SW480 (cell line): ENCODE measurements around the gene GJC2.
"Not testable (repeated sequence)": the region's sequence is repeated elsewhere in the genome, so short reads cannot be mapped to it uniquely, and the experiment has no call there.

Experiments
- DNase-seq: peaks from one replicate; pipeline ENCODE4 v3.0.0-alpha.2; 2016; ENCODE audit warnings: low spot score

The GJC2 gene

DNA sequence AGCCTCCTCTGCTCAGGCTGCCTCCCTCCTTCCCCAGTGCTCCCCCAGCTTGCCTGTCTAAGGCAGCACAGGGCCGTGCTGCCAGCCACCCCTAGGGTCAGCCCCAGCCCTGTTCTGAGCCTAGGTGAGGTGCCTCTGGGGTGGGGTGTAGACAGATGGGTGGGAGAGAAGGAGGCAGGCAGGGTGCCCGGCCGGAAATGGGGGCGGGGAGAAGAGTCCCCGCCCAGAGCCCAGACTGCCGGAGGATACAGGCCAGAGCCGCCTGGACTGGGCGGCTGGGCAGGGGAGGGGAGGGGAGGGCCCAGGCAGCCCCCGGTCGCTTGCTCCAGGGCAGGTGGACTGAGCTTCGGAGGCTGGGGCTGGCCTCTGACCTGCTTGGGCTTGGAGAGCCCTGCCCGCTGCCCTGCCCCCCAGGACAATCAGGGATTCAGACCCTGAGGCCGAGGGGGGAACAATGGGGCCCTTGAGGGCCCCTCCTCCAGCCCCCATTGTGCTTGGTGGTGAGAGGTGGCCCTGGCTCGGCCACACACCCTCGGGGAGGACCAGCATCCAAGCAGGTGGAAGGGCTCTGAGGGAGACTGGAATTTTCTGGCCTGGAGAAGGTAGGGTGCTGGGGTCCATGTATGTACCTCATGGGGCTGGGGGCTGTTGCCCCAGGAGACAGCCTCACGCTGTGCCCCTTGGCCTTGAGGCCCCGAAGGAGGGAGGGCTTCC, at the start of gene GJC2:
Gene GJC2 (plus strand): TSS at position 525 of the 714 bp plus-strand sequence. CDS start 7,829 bp downstream, outside the sequence.
- no peak for DNase-seq

DNA sequence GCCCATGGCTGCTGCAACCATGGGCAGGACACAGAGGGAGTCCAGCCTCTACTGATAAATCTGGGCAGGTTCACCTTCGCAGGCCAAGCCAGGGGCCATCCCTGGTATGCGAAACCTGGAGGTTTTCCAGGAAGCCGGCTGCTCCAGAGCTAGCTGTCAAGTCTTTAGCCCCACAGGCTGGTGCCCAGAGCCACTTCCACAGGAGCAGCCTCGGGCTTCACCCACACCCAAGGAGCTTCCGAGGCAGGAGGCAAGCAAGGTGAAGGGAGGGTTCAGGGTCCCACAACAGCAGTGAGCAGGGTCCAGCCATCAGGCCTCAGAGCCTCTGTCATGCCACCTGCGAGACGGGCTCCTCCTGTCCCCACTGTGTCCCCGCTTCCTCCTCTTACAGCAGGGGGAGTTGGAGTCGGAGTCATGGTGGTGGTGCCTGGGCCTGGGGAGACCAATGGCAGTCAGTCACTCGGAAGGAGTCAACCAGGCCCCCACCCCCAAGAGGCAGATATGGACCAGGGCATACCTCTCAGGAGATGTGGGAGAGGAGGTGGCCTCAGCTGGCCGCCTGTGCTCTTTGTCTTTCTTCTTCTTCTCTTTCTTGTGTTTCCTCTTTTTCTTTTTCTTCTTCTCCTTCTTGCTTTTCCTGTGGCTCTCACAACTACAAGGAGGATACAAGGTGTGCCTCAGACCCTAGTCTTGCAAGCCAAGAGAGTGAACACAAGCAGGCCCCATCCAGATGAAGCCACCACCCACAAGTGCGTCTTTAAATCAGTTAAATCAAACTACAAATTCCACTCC, 48.7 kb upstream of the GJC2 start:
- DNase-seq: no peak

DNA sequence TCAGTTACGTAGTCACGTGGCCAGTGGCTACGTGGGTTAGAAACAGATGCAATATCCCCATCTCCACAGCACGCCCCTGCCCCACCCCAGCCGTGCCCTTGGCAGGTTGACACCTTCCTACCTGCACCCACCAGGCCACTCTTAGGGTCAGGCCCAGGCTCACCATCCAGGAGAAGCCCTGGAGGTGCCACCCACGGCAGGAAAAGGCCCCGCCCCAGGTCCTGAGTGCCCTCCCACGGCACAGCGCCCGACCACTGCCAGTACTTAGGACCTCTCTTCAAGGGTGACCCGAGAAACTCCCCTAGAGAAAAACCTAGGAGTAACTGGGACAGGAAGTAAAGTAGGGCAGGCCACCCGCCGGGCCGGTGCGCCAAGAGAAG, 48.1 kb upstream of the GJC2 start:
- DNase-seq: no peak

DNA sequence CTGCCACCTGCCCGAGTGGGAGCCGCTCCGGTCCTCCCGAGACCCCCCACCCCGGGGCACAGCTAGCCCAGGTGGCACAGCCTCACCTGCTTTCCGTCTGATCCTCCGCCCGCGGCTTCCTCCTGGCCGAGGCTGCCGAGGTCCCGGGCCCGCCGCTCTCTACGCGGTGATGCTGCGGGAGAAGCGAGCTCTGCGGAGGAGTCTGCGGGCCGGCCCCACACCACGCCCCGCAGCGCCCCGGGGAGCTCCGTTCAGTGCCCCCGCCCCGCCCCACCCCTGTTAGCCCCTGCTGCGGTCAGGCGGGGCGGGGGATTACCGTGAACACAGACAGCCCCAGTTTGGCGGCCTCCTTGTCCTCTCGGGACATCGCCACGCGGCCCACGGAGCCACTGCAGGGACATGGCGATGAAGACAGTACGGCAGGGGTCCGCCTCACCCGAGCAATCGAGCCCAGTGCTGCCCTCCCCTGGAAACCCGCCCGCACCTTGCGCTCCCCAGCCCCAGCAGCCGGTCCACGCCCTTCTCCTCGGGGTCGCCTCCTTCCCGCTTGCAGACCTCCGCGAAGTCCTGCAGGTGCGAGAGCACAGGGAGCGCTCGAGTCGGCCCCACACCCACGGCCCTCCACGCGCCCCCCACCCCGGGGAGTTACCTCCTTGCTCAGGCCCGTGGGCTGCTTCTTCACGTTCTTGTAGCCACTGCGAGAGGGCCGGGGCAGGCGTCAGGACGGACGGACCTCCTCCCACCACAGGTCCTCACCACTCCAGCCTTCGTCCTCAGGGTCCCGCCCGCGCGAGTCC, 47.5 kb upstream of the GJC2 start:
- peak; percentile 52 for DNase-seq

DNA sequence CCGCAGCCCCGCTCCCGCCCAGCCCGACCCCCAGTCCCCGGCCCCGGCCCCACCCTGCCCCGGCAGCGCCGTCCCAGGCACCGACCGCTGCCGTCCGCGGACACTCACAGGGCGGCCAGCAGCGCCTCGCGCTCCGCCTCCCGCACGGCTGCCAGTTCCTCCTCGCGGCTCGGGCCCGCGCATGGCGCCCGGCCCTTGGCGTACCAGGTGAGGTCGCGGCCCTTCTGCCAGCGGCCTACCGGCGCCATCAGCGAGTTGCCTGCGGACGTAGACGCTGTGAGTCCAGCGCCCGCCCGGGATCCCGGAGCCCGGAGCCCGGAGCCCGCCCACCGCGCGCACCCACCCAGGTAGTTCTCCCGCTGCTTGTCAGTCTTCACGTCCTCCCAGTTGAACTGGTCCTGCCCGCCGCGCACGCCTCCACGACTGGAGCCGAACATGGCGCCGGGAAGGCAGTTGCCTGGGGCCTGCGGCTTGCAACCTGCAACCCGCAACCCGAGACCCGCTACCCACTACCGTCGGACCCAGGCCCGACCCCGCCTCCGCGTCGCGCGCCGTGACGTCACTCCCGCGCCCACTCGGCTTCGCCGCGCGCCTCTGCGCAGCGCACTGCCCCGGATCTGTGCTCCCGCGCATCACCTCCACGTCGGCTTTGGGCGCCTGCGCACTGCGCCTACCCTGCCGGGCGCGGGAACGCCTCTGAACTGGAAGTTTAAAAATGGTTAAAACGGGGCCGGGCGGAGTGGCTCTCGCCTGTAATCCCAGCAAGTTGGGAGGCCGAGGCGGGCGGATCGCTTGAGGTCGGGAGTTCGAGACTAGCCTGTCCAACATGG, 46.7 kb upstream of the GJC2 start, which contains the start of gene C1orf35:
Gene C1orf35 (minus strand): TSS at position 535 of the 830 bp plus-strand sequence. CDS start 98 bp downstream, at position 437.
- DNase-seq: peak; percentile 87

DNA sequence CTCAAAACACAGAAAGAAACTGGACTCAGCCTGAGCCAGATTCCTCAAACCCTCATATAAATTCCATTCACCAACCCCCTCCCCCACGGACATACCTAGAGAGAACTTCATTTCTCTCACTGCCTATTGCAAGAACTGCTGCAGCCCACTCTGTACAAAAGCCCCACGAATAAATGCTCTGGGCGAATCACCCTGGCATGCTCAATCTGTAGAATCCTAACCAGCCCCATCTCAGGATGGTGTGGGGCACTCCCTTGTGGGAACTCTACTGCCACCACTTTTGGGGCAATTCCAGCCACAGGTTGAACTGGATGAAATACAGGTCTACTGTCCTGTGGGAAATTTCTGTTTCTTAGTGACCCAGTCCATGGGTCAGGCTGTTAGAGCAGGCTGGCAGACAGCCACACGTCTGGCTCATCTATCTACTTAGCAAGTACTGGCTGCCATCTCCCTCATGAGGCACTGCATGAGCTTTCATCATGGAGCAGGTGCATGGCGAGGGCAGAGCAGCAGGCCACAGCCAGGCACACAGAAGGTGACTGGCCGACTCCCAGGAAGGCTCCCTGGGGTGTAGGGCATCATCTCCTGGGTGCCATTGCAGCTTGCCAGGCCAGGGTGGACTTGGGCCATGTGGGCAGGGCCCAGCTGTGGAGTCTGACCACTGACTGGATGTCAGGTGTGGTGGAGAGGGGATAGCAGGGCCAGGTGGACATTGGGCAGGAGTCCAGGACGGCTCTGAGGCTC, 45.0 kb upstream of the GJC2 start:
- DNase-seq: no peak

DNA sequence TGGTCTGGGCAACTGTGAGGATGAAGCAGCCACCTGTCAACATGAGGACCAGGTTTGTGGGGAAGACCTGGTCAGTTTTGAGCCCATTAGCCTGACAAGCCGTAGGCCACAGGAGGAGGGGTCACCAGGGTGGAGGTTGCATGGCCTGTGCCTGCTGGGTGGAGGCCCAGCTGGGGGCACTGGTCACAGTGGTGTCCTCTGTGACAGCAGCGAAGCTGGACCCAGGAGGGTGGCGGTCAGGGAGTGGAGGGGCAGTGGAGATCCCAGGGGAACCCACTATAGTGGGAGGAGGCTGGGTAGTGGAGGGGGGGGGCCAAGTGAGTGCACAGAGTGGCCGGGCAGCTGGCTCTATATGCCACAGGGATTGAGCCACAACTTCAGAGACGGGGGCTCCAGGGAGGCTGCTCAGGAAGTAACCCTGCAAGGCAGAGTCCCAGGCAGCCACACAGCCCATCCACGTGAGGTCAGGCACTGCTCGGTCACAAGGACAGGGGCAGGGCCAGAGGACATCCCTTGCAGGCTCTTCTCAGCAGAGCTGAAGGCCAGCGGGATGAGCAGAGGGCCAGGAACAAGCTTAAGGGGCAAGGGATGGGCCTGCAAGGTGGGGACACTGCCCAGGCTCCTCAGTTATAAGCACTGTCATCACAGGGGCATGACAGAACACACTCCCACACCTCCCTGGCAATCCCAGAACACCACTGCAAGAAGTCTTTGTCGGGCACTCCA, 44.3 kb upstream of the GJC2 start:
- no peak for DNase-seq

DNA sequence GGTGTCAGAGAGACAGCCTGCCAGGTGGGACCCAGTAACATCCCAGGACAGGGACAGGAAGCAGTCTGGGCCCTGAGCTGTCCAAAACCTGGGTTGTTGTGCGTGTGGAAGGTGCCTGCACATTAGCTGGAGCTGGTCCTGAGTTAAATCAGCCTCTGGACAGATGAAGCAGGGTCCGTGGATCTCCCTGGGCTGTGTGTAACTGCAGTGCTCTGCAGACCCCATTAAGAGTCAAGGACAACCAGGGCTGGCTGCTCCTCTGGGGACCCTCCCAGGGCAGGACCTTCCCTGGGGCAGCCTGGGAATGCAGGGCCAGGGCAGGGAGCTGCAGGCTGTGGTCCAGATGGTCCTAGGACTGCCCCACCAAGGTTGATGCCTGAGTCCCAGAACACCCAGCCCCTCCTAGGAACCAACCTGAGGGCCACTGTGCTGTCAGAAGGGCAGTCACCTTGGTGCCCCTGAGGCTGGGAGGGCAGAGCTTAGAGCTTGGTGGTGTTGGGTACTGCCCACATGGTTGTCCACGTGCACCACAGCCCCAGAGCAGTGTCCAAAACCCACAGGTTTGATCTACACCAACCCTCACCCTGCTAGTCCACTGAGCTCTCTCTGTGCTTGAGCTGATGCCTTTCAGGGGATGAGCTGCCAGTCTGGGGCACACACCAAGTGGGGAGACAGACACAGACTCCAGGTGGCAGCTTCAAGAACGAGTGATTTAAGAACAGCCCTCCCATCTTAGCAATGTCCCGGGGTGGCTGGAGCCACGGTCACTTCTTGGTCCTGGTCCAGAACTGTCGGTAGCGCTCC, 43.5 kb upstream of the GJC2 start:
- DNase-seq: no peak

DNA sequence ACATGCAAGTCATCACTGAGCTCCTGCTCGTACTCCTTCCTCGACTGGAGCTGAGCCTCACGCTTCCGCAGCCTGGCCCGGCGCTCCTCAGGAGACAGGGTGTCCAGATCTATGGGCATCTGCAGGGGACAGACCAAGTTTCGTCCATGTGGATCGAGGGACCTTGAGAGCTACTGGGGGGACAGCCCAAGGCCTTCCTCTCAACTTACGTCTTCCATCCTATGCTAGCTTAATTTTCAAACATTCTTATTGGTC, 43.0 kb upstream of the GJC2 start:
- no peak for DNase-seq

DNA sequence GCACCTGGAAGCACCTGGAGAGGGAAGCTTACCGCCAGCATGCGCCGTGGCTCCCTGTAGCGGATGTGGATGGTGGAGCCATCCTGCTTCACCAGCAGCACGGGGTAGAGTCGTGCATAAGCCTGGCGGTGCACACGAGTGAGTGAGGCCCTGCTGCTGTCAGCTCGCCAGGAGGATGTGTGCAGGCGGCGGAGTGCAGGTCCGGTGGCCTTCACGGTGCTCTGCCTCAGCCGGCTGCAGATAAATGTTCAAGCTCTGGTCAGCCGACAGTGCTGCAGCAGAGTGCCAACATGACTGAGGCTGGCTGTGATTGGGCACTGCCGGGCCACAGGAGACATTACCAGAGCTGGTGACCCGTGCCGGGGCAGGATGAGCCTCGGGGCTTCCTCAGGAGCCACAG, 42.1 kb upstream of the GJC2 start:
- DNase-seq: no peak

DNA sequence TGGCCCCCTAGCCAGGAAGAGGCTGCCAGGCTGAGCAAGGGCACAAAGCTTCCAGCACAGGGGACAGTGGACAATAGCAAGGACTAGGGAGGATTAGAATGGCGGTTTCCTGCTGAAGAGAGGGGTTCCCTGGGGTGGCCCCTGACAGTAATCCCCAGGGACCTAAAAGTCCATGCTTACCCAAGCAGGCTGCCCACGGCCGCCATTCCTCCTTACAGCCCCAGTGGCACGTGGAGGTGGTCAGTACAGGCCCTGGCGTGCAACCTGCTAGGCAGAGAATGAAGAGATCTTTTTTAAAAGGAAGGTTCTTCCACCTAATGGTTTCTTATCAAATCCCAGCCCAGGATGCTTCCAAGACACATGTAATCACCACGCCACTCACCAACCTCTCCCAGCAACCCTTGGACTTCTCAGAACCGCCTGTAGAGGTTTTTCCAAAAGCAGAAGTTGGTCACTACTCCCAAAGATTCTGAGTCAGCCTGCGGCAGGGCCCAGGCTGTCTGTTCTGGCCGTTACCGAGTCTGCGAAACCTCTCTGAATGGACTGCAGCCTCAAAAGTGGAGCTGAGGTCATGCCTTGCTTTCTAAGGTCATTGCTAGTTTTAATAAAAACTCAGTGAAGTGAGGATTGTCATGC, 41.6 kb upstream of the GJC2 start:
- no peak for DNase-seq

DNA sequence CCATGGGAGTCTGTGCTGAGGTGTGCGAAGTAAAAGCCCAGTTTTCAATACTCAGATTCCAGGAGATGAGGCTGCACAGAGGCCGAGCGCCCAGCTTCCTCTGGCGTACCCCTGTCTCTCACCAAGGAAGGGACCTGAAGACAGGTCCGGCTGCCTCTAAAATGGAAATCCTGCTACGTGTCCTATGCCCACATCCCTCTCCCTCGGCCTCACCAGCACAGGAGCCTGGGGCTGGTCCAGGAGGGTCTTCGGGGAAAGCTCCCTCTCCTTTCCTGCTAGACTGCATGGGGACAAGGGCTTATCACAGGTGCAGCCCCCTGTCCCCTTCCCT, 41.0 kb upstream of the GJC2 start:
- no peak for DNase-seq

DNA sequence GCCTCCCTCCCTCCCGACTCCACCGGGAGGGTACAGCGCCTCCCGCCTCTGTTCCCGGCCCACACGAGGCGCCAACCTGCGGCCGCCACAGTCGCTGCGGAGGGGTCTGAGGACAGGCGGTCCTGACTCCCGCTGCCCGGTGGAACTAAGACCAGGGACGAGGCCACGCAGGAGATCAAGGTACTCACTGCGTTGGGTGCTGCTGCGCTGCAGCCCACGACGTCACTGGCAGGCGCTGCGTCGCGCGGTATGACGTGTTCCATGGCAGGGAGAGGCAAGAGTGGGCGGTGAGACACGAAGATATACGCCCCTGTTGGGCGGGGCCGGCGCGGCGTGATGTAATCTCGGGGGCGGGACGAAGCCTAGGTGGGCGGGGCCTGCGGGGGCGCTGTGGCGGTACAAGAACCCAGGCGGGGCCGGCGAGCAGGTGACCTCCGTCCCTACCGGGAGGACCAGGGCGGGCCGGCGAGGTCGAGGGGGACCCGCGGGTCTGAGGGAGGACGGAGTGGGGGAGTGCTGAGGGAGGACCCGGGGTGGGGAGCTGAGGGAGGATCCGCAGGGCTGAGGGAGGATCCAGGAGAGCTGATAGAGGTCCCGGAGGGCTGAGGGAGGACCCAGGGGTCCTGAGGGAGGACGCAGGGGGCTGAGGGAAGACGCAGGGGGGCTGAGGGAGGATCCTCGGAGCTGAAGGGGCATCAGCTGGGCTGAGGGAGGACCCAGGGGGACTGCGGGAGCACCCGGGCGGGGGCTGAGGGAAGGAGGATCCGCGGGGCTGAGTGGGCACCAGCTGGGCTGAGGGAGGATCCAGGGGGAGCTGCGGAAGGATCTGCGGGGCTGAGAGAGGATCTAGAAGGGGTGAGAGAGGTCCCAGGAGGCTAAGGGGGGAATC, 40.4 kb upstream of the GJC2 start, which contains the start of gene MRPL55:
Gene MRPL55 (minus strand): TSS at position 227 of the 889 bp plus-strand sequence. CDS start 1,039 bp downstream, outside the sequence.
- DNase-seq: peak; percentile 95

DNA sequence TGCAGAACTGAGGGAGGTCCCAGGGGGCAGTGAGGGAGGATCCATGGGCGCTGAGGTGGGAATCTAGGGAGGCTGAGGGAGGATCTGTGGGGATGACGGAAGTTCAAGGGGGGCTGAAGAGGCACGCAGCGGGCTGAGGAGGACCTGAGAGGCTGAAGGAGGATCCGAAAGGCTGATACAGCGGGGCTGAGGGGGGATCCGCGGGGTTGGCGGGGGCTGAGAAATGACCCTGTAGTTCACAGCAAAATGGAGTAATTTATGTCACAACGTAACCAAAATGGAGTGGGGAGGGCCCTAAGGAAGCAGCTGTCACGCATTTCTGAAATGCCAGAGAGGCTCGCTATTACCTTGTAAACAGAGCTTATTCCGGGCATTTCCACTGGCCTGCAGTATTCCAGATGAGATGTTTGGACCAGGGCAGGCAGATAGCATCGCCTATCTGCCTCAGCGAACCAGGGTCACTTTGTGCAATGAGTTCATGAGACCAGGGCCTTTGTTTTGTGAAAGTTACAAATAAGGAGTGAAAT, 39.7 kb upstream of the GJC2 start:
- no peak for DNase-seq

DNA sequence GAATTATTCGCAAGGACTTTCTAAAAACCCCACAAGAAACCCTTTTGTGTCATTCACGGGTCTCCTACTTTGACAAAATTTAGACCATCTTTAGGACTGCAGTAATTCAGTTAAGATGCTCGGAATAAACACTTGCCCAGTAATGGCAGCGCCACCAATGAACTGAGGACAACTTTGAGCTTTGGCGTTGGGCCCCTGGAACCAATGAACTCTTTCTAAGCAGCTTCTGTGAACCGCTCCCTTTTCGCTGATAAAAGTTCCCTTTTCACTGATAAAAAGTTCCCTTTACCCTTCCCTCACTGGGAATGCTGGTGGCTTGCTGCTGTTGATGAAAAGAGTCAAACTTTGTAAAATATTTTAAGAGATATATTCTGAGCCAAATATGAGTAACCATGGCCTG, 39.2 kb upstream of the GJC2 start:
- no peak for DNase-seq

DNA sequence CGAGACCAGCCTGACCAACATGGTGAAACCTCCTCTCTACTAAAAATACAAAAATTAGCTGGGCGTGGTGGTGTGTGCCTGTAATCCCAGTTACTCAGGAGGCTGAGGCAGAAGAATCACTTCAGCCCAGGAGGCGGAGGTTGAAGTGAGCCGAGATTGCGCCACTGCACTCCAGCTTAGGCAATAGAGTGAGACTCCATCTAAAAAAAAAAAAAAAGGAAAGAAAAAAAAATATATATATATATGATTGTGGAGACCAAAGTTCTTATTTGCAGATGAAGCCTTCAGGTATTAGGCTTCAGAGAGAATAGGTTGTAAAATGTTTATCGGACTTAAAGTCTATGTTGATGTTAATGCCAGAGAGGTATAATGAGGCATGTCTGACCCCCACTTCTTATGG, 38.4 kb upstream of the GJC2 start:
- DNase-seq: not testable (repeated sequence)

DNA sequence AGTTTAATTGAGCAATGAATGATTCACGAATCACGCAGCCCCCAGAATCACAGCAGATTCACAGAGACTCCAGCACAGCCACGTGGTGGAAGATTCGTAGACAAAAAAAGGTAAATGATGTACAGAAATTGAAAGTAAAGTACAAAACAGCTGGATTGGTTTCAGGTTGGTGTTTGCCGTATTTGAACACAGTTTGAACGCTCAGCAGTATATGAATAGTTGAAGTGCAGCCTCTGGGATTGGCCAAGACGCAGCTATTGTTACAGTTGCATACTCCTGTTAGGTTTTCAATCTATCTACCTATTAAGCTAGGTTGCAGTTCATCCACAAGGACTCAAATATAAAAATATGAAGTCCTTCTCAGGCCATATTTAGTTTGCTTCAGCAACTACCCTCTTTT, 37.6 kb upstream of the GJC2 start:
- no peak for DNase-seq

DNA sequence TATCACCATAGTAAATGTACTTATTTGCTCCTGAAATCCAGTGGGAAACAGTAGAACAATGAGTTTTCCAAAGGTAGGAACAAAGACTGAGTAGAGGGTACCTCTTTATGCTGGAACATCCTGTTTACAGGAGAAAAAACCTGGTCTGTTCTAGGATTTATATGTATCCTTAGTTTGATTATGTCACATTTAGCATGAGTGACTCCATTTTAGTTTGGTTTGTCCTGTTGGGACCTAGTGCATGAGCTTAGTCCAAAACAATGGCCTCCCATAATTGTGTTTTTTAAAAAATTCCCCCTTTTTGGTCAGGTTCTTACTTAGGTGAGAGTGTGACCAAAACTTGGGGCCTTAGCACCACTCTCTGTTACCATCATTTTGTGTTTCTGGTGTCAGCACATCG, 37.1 kb upstream of the GJC2 start:
- DNase-seq: no peak
